NCI-H1048 (cell line): ENCODE results near the gene DOCK8.
A peak's percentile ranks its signal among the peaks of the same experiment; 100 is the strongest.

Source experiments
- DNase-seq: peaks from one replicate; lab custom pipeline; 2025; lab: John Stamatoyannopoulos, UW

Gene DOCK8

DNA sequence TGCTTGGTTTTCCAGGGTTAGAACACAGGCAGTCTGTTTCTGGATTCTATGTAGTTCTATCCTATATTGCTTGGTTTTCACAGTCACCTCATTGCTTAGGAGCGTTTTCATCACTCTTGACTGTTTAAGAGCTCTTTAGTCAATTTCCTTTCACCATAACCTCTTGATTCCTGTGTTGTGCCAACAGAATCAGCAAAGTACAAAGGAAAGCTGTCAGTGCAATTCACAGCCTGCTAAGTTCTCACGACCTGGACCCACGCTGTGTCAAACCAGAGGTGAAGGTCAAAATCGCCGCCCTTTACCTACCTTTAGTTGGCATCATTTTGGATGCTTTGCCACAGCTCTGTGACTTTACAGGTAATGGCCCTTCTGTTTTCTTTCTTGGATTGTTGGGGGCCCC, 199.9 kb downstream of the DOCK8 start:
- no peak for DNase-seq

DNA sequence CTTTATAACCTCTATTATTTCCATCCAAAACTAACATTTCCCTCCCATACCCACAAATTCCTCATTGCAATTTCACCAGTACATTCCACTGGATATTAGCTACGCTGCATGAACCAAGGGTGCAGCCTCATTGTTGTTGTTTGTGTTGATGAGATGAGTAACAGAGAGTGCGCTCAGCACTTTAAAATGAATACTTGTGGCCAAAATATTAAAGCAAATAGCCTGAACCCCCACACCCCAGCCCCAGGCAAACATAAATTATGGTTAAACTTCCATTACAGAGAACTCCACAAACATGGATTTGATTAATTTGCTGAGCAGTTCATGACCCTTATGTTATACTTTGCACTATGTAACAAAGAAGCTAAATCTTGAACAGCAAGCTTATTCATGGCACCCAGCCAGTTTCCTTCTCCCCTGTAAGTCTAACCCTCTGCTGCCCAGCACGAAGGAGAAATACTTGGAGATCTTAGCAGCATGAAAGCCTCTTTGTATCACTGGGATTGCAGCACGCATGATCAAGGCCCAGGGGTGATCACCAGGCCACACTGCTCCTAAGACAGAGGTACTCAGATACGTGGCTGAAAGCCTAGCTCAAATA, 205.0 kb downstream of the DOCK8 start:
- peak; percentile 18 for DNase-seq

- DNase-seq, result no peak
These were observed 207.2 kb downstream of the DOCK8 start for GRCh38 chr9:421896-422295.

DNA sequence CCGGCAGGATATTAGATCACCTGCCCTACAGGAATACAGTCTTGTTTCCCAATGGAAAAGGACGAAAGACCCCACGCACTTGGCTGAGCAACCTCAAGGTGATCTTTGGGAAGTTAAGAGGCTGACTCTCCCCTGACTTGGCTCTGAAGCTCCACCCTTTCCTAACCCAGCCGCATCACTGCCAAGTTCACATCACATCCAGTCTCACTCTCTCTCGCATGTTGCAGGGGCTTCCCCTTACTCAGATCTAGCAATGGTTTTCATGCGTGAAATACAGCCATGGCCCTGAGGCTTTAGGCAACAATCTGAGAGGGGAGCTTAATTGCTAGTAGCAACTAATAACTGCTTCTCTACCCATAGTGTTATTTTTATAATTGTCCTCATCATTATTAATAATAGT, 211.6 kb downstream of the DOCK8 start:
- no peak for DNase-seq

DNA sequence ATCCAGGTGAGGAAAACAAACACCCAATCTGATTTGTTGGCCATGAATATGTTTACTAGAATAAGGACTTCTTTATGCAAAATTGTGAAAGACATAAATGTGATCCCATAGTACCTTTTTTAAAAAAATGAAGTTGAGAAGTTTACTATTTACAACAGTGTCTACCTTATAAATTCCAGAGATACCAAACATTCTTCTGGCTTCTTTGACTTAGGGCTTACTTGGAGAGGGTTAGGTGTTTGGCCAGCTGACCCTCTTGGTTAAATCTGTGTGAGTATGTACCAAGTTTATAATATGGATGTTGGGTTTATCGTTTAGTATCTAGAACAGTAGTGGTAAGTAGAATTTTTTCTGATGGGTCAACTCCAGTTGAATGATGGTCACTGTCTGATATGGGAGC, 212.3 kb downstream of the DOCK8 start:
- DNase-seq, result no peak

- no peak for DNase-seq
These were observed 217.0 kb downstream of the DOCK8 start for GRCh38 chr9:431701-432100.

DNA sequence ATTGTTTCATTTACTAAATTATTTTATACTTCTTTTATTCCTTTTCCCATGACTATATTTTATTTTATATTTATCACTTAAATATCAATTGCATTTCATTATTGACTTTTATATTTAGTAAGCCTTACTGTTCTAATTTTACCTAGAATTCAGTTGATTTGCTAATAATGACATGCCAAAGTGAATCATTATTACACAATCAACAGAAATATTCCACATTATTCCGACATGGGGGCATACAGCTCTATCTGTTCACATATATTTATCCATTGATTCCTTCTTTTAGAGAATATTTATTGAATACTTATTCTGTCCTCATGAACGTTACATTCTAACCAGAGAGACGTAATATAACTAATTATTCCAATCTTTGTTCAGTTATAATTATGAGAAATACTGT, 221.8 kb downstream of the DOCK8 start:
- no peak for DNase-seq

DNA sequence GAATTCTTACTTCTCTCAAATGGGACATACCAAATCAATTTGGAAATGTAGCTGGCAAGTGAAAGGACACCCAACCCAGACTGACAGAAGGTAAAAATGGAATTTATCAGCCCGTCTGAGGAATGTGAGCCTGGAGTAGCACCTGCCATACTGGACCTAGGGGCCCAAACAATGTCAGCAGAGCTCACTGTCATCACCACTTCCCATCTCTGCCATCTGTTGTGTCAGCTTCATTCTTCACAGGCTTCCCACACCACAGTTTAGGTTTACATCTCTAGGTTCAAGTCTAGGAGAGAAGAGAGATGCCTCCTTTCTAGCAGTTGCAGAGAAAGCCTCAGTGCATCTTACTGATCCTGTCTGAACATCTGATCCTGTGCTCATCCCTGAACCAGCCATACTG, 222.4 kb downstream of the DOCK8 start:
- DNase-seq, result no peak

GRCh38 chr9:437574-438001, 222.9 kb downstream of the DOCK8 start:
- DNase-seq, result no peak

DNA sequence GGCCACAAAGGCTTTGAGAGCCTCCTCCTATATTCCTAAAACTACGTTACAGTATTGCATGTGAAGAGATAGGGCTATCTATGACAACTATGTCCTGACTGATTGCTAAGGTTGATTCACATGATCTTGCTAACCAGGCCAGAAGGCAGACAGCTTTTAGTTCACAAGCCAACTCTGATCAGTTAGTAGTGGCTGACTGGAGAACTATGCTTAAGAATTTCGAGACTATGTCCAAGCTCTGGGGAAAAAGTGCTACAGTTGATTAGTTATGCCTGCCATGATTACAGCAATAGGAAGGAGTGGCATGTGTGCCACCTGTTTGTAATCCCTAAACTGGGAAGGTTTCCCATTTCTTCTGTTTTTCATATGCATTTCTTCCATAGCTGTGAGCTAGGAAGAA, 223.4 kb downstream of the DOCK8 start:
- DNase-seq, result no peak

GRCh38 chr9:438961-439768, 224.5 kb downstream of the DOCK8 start:
- DNase-seq, result no peak

- DNase-seq, result no peak
These were observed 226.5 kb downstream of the DOCK8 start for GRCh38 chr9:441126-441525.

DNA sequence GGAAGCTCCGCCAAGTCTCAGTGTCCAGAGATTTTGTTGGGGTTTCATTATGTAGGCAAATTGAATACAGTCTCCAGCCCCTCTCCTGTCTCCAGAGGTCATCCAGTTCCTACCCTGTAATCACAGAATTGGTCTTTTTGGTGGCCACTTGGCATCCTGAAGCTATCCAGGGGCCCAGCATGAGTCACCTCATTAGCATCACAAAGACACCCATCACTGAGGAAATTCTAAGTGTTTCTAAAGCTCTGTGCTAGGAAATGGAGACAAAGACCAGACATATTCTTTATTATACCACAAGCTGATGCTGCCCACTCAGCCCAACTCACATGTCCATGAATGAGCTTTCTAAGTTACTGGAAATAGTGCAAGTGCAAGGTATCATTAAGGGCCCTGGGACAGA, 229.9 kb downstream of the DOCK8 start:
- no peak for DNase-seq

DNA sequence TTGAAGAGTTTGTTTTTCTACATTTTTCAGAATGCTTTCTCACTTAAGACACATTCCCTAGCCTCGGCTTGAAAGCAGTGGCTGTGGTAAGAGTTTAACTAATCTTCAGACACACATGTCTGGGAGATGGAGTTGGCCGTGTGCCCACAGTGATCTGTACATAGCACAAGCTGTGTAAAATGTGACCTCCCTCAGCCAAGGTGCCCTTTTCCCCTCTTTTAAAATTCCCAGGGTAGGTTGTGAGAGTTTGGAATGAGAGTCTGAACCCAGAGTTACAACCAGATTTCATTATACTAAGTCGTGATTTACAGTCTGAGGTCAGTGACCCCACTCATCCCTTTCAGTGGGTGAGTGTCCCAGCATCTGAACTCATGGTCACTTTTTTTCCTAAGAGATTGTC, 230.4 kb downstream of the DOCK8 start:
- DNase-seq, result no peak

DNA sequence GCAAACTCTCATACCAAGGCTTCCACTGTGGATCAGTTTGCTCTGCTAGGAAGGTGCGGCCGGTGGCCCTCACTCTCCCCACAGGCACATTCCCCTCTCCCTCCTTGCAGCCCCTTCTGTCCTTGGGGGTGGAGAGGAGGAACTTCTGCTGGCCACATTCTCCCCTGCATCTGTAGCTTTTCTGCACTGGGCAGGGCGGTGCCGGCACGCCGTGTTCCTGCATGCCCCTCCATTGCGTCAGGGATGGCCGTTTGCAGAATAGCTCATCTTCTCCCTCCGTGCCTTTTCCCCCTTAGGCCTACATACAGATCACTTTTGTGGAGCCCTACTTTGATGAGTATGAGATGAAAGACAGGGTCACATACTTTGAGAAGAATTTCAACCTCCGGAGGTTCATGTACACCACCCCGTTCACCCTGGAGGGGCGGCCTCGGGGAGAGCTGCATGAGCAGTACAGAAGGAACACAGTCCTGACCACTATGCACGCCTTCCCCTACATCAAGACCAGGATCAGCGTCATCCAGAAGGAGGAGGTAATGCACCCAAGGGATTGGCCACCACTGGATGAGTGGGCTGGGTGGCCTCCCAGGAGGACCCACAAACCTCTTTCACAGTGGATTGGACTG, 231.5 kb downstream of the DOCK8 start:
- DNase-seq, result no peak

- no peak for DNase-seq
These were observed 232.8 kb downstream of the DOCK8 start for GRCh38 chr9:447230-448025.

DNA sequence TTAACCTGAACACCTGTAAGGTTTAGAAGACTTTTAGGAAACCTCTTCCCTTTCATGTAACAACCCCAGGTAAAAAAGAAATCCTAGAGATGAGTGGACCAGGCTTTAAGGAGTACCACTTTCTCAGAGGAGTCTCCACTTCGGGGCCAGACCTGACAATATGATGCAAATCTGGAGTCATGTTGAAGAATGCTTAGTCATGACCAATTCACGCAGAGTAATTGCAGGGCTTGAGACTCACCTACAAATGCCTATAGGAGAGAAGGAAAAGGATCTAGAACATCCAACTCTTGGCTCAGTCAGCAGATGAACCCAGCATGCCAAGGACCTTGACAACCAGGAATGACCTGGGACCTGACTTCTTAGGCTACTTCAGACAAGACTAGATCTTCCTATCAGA, 235.4 kb downstream of the DOCK8 start:
- no peak for DNase-seq

- no peak for DNase-seq
These were observed 235.9 kb downstream of the DOCK8 start for GRCh38 chr9:450561-450960.

DNA sequence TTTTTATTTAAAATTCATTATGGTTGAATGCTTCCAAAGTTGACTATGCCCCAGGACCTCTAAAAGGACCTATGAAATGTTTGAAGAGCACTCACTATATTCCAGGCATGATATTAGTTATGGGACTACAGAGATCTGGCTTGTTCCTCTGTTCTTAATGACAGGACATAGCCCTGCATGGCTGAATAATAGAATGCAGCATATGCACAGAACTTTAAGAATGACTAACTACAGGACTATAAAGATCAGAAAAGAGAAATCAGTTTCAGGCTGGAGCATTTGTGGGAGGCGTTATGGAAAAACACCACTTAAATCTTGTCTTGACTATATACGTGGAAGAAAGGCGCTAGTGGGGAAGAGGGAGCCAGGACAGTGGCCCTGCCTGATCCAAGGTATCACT, 239.2 kb downstream of the DOCK8 start:
- no peak for DNase-seq

GRCh38 chr9:456365-456764, 241.7 kb downstream of the DOCK8 start:
- no peak for DNase-seq

DNA sequence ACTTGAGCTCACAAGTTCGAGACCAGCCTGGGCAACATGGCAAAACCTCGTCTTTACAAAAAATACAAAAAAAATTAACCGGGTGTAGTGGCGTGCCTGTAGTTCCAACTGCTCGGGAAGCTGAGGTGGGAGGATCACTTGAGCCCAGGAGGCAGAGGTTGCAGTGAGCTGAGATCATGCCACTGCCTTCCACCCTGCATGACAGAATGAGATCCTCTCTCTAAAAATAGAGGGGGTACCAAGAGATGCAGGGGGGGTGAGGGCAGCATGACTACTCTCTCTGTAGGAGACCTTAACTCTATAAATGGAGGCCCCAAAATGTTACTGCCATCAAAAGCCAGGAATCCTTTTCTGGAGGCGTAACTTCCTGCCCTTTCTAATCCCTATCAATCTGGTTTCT, 243.9 kb downstream of the DOCK8 start:
- no peak for DNase-seq
